K562 (cell line): ENCODE measurements around the gene GLYAT. TPM values are rescaled to one million over a fixed set of nuclear protein-coding genes. Genes with fewer than 3 reads are reported as not detected.
A peak's percentile ranks its signal among the peaks of the same experiment; 100 is the strongest.

Experiments
- ATF2 ChIP-seq: sonication (generic); formaldehyde crosslinking; IDR thresholded peaks from 2 replicates; pipeline ENCODE4 v1.8.1; 2022; ENCODE audit warnings: missing genetic modification reagents
- ATF7 ChIP-seq: fragments of 450-650 bp; IDR thresholded peaks from 2 replicates; pipeline ENCODE4 v1.7.1; 2014; ENCODE audit warnings: mild to moderate bottlenecking, moderate library complexity
- CHCHD3 ChIP-seq: fragments of 250-450 bp; sonication (Bioruptor Pico); IDR thresholded peaks from 2 replicates; pipeline ENCODE4 v2.1.2; 2022; ENCODE audit warnings: mild to moderate bottlenecking
- FOXM1 ChIP-seq, 2 experiments: fragments of 450-650 bp in 1 of 2; sonication (generic) in 1 of 2; formaldehyde crosslinking in 1 of 2; IDR thresholded peaks; 2 replicates each; pipeline versions ENCODE4 v1.6.1 to v1.9.0; 2017 to 2022; ENCODE audit warnings: low read depth in 2 of 2, mild to moderate bottlenecking in 2 of 2, missing genetic modification reagents in 1 of 2, moderate library complexity in 1 of 2
- PHB ChIP-seq: fragments of 250-450 bp; sonication (Bioruptor Pico); IDR thresholded peaks from 2 replicates; pipeline ENCODE4 v1.5.0; 2021
- SFPQ ChIP-seq: fragments of 200-400 bp; formaldehyde crosslinking; IDR thresholded peaks from 2 replicates; pipeline ENCODE4 v1.6.1; 2017; ENCODE audit warnings: mild to moderate bottlenecking, low read depth, low read length, moderate library complexity
- ZBTB40 ChIP-seq, 2 experiments: fragments of 450-650 bp in 1 of 2; sonication (generic) in 1 of 2; formaldehyde crosslinking in 1 of 2; IDR thresholded peaks; 2 replicates each; pipeline versions ENCODE4 v1.7.1 to v1.9.0; 2016 to 2022; ENCODE audit warnings: inconsistent platforms in 1 of 2, mild to moderate bottlenecking in 1 of 2, missing genetic modification reagents in 1 of 2
- ZNF431 ChIP-seq: sonication (generic); formaldehyde crosslinking; IDR thresholded peaks from 2 replicates; pipeline ENCODE4 v1.8.0; 2022; ENCODE audit warnings: mild to moderate bottlenecking, missing genetic modification reagents
- ZNF583 ChIP-seq: fragments of 250-450 bp; sonication (Bioruptor Pico); IDR thresholded peaks from 2 replicates; pipeline ENCODE4 v1.4.0; 2020
- ZNF707 ChIP-seq: fragments of 250-450 bp; sonication (Bioruptor Pico); conservative IDR thresholded peaks from 2 replicates; pipeline ENCODE4 v1.8.0; 2022; ENCODE audit warnings: inconsistent platforms, mild to moderate bottlenecking, moderate library complexity
- ZNF740 ChIP-seq, 3 experiments: fragments of 200-800 bp in 1 of 3; sonication (Bioruptor generic) in 1 of 3; sonication (generic) in 1 of 3; formaldehyde crosslinking in 1 of 3; IDR thresholded peaks; 2 replicates each; pipeline versions ENCODE4 v1.6.1 to v1.8.0; 2016 to 2022; ENCODE audit warnings: mild to moderate bottlenecking in 2 of 3, missing compliant biosample characterization in 2 of 3, missing genetic modification characterization in 2 of 3, missing genetic modification reagents in 1 of 3
- polyA plus RNA-seq, 8 experiments: library from polyadenylated mRNA; depleted of rRNA in 4 of 8; stranded (reverse) in 5 of 8; unstranded in 3 of 8; fragments of >200 nt; fragmentation: Nextera tagmentation in 2 of 8; fragmentation: Illumina TruSeq in 1 of 8; extraction: Ambion mirVana in 2 of 8; extraction: Trizol in 1 of 8; gene quantifications; 2 replicates each; pipeline versions ENCODE4 v1.2.1 to v1.2.3, GENCODE V29; 2011 to 2014; ENCODE audit warnings: inconsistent platforms in 1 of 8, missing spikeins in 1 of 8
- total RNA-seq, 7 experiments: library from RNA; depleted of rRNA in 6 of 7; stranded (reverse); fragments of >200 nt in 6 of 7; fragmentation: Illumina TruSeq in 2 of 7; extraction: Trizol in 2 of 7; gene quantifications; 2 replicates each; pipeline versions ENCODE4 v1.2.1 to v1.2.3, GENCODE V29; 2011 to 2021; ENCODE audit warnings: low replicate concordance in 1 of 7
- TF ChIP-seq, protein P1 (sequence below): fragments of 250-450 bp; sonication (Bioruptor Pico); IDR thresholded peaks from 2 replicates; pipeline ENCODE4 v1.8.0; 2021; ENCODE audit warnings: borderline replicate concordance, mild to moderate bottlenecking, moderate library complexity; ENCODE audit not compliant: poor library complexity, severe bottlenecking

GLYAT gene
- total and polyA plus RNA-seq, 9 of the 15 experiments (the other 6 are each of a cell fraction or from before 2014, with no cell fraction given): not detected

DNA sequence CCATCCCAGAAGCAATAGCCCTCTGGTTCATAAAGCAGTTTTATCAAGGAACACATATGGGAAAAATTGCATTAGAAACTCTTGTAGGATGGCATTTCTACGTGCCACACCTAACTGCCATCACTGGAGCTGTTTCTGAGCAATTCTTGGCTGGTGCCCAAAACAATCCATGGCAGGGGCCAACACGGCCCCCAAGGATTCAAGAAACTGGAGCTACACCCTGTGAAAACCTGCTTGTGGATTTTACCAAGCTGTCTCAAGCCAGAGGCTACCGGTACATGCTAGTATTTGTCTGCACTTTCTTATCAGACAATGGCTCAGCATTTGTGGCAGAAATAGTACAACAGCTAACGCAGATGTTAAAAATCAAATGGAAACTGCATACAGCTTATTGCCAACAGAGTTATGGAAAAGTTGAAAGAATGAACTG is 42.4 kb upstream of the GLYAT start (continued):
- TF ChIP-seq ZBTB40 (IDR thresholded peaks at IDR 0.05) (no peak), ZBTB40 (CRISPR knock-in tag; IDR thresholded peaks at IDR 0.05) (no peak), ZNF431 (CRISPR knock-in tag) (no peak), CHCHD3 (CRISPR knock-in tag) (no peak), ATF2 (no peak), SFPQ (no peak), PHB (no peak), ZNF583 (CRISPR knock-in tag) (no peak; the same call in 1 of the 2 replicates), ZNF740 (CRISPR knock-in tag; IDR thresholded peaks at IDR 0.05) (no peak), ZNF740 (tag; IDR thresholded peaks at IDR 0.05) (no peak), FOXM1 (IDR thresholded peaks at IDR 0.05; ENCODE audit: low read depth) (0 out of 2 replicates have a peak, but pooled peaks have one; percentile 26), FOXM1 (CRISPR knock-in tag; IDR thresholded peaks at IDR 0.05; ENCODE audit: low read depth) (no peak), ZNF707 (CRISPR knock-in tag) (no peak), ATF7 (0 out of 2 replicates have a peak, but pooled peaks have one; percentile 24)
- TF ChIP-seq, protein P1, sequence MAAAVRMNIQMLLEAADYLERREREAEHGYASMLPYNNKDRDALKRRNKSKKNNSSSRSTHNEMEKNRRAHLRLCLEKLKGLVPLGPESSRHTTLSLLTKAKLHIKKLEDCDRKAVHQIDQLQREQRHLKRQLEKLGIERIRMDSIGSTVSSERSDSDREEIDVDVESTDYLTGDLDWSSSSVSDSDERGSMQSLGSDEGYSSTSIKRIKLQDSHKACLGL (CRISPR knock-in tag): peak; percentile 9
